Renal cortical epithelial cell (primary cell): ENCODE measurements around the gene COMMD9. TPM values are rescaled to one million over a fixed set of nuclear protein-coding genes. Genes with fewer than 3 reads are reported as not detected.
A peak's percentile ranks its signal among the peaks of the same experiment; 100 is the strongest.
"Not testable (repeated sequence)": the region's sequence is repeated elsewhere in the genome, so short reads cannot be mapped to it uniquely, and the experiment has no call there.

ENCODE experiments used
- DNase-seq: peaks from one replicate; pipeline ENCODE4 v3.0.0-alpha.2; 2011; ENCODE audit warnings: low read depth
- total RNA-seq: library from RNA; depleted of rRNA; stranded (reverse); fragments of >200 nt; gene quantifications from 2 replicates; pipeline ENCODE4 v1.2.3, GENCODE V29; 2014

COMMD9 gene
- total RNA-seq = 37.7 and 57.9 TPM in 2 replicates

DNA sequence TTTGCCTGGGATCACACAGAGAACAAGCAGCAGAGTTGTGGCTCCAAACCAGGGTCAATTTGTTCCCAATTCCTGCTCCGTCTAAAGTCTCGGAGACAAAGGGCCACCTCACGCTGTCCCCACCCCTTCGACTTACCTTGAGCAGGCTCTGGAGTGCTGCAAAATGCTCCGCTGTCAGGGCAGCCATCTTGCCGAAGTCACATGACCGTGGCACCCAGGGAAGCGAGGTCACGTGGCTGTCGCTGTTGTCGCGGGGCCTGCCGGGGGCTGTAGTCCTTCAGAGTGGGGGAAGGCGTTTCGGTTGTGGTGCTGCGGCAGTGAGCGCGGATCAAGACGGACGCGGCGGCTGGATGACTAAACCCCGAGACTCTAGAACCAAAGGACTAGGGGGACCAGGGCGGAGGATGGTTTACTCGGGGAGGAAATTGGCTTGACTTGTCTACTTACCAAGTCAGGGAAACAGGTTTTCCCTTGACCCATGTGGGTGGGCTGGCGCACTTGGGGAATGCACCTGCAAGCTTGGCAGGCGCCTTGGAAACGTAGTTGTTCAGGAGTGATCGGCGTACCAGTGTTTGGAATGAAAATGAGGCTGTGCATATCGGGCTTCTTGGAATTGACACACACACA lies at the start of gene COMMD9:
TSS of gene COMMD9 (minus strand) at position 199 of the 627 bp plus-strand sequence. CDS start at position 187, 12 bp downstream.
- DNase-seq = peak; percentile 87

DNA sequence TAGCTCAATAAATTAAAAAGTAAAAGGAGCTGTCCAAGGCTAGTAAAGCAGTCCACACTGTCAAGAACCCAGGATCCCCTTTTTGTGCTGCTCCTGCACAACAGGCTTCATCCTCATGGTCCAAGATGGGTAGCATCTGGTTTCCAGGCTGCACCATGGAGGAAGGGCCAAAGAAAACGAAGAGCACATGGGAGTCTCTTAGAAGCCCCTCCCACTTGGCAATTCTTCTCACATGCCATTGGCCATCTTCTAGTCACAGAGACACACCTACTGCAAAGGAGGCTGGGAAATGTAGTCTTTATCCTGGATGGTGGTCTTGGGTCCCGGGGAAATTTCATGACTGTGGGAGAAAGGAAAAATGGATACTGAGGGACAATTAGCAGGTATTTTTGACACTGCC lies 44.7 kb upstream of the COMMD9 start:
- no peak for DNase-seq

DNA sequence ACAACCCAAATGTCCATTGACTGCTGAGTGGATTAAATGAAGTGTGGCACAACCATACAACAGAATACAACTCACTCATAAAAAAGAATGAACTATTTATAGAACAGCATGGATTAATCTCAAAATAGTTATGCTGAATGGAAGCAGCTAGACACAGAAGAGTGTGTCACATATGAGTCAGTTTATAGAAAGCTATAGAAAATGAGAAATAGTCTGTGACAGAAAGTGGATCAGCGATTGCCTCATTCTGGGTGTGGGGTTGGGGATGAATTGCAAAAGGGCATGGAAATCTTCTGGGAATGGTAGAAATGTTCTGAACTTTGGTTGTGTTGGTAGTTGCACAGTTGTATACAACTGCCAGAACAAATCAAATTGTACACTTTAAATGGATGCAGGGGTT lies 44.2 kb upstream of the COMMD9 start:
- no peak for DNase-seq

DNA sequence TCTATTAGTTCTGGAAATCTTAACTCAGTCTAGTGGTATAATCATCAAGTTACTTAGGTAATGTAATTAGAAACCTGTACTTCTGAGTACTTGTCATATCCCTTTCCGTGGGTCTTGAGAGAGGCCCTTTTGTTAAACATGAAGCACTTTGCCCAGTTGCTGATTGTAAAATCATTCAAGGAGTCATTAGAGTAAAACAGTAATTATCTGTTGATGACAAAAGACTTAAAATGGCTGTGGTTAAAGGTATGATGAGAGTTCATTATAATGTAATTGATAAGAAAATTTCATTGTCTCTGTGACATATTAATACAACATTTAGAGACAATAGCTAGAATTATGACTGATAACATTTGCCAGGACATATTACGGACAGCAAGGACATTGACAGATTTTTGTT lies 41.2 kb upstream of the COMMD9 start:
- no peak for DNase-seq

DNA sequence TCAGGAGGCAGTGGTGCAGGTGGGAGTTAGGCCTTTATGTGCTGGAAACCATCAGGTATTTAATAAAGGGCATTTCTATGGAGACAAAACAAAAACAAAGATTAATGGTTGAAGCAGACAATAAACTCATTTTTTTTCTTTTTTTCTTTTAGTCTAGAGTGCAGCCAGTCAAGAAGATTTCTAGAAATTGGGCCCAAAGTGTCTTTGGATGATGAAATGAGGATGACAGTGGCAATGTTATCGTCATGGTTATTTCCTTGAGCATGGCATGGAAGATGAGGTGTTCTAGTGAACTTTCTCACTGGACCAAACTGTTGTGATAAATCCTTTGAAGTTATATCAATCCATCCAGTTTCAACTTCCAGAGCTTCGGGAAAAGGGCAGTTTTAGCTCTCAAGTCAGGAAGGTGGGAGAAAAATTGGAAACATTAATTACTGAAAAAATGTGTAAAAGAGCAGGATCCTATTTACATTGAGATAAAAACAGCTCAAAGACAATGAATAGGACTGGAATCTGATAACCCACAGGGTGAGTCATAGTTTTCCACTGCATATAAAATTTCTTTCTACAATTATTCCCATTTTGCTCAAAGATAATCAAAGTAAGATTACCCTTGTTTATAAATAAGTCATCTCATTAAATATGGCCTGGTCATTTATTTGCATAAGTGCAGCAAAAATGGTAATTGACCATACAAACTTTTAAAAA lies 39.9 kb upstream of the COMMD9 start:
- peak; percentile 45 for DNase-seq

DNA sequence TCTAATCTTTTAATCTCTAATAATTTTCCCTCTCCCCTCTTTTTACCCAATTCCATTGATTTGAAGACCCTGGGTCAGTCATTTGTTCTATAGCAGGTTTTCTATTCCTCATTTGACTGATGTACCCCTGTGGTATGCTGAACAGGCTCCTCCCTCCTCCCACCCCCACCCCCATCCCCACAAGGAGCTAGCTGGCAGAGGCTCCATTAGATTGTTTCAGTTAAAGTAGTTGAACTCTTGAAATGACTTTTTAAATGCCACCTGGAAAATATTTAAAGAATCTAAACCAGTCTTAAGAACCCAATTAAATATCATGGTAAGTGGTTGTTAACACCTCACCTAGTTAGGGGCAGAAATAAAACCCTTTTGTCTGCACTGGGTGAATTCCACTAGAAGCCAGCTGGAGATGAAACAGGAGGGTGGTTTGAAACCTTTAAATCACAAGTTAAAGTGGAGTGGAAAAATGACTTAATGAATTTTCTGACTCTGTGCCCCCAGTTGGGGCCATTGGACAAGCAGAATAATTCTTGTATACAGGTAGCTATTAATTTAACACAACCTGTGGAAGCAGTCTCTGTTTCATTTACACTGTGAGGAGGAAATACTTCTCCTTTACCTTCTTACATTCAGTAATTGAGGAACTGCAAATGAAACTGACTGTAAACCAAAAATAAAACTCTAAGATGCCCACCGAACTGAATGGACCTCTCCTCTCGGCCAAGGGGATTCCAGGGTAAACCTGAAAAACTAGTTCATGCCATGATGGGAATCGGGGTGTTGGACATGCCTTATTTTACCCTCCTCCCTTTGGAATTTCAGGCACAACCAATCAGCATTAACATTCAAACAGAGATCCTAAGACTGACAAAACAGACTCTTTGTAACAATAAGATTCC lies 37.5 kb upstream of the COMMD9 start:
- no peak for DNase-seq

DNA sequence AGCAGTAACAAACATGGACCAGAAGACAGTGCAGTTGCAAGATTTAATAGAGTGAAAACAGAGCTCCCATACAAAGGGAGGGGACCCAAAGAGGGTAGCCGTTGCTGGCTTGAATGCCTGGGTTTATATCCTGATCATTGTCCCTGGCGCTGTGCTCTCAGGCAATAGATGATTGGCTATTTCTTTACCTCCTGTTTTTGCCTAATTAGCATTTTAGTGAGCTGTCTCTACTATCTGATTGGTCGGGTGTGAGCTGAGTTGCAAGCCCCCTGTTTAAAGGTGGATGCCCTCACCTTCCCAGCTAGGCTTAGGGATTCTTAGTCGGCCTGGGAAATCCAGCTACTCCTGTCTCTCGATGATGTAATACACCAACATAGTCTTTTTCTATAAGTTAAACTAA lies 36.2 kb upstream of the COMMD9 start:
- not testable (repeated sequence) for DNase-seq

DNA sequence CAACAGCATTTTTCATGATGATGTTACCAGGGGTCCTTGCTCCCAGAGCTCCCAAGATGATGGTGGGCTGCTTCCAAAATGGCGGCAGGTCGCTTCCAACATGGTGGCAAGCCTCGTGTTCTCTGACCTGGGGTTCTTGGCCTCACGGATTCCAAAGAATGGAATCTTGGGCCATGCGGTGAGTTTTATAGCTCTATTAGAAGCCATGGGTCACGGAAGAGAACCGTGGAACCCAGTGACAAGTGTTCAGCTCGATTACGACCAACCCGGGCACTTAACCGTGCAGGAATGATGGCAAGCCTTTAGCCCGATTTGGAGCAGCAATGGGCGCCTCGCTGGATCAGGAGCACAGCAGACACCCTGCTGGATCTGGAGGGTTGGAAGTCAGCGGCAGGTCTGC lies 35.7 kb upstream of the COMMD9 start:
- DNase-seq = not testable (repeated sequence)

DNA sequence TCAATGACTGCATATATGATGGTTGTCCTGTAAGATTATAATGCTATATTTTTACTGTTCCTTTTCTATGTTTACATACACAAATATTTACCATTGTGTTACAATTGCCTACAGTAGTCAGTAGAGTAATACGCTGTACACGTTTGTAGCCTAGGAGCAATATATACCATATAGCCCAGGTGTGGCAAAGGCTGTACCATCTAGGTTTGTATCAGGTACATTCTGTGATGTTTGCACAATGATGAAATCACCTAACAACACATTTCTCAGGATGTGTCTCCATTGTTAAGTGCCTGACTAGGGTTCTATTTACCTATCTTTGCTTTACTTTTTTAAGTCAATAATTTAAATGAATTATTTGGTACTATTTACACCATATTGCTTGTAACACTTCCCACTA lies 28.8 kb upstream of the COMMD9 start:
- DNase-seq = no peak

DNA sequence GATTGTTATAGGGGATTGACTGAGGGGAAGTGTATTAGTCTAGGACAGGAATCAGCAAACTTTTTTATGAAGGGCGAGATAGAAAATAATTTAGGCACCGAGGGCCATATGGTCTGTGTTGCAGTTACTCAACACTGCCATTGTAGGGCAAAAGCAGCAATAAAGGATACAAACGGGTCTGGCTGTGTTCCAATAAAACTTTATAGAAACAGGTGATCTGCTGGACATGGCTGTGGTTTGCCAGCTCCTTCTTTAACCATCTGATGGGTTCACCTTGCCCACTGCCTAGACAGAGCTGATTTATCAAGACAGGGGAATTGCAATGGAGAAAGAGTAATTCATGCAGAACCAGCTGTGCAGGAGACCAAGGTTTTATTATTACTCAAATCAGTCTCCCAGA lies 26.8 kb upstream of the COMMD9 start:
- DNase-seq = no peak

DNA sequence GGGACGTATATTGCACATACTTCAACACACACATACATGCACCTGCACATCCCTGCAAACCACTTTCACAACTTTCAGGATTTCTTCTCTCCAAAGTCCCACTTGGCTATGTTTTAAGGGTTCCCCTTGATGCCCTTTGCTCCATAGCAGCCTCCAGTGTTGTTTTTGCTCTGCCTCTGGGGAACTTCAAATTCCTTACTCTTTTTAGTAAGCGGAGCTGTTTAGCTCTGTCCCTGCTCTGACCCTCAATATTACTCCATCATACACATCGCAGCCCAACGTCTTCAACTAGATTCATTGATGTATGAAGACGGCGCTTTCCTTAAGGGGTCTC lies 25.2 kb upstream of the COMMD9 start:
- no peak for DNase-seq

DNA sequence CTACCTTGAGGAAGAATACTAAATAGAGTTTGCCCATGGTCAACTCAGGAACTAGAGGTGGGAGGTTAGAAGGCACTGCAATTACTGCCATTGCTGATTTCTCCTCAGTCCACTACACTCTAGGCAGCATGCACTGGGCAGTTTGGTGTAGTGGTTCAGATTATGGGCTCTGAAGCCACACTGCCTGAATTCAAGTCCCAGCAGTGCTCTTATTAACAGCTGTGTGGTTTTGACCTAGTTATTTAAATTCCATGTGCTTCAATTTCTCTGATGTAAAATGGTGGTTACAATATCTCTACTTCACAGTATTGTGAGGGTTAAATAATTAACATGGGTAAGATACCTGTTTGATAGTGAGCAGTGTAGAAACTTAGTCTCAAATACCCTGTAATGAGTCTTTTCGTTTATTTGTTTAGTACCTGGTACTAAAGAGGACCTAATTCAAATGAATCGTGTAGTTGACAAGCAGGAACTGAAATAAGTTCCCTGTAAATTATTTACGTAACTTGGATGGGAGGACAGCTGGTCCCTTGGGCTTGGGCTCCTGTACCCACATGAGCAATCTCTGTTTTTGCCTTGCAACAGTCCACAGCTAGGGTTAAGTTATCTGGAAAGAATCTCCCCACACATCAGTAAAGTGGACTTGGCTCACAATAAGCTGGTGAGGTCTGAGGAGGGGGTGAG lies 24.7 kb upstream of the COMMD9 start:
- DNase-seq = peak; percentile 84

DNA sequence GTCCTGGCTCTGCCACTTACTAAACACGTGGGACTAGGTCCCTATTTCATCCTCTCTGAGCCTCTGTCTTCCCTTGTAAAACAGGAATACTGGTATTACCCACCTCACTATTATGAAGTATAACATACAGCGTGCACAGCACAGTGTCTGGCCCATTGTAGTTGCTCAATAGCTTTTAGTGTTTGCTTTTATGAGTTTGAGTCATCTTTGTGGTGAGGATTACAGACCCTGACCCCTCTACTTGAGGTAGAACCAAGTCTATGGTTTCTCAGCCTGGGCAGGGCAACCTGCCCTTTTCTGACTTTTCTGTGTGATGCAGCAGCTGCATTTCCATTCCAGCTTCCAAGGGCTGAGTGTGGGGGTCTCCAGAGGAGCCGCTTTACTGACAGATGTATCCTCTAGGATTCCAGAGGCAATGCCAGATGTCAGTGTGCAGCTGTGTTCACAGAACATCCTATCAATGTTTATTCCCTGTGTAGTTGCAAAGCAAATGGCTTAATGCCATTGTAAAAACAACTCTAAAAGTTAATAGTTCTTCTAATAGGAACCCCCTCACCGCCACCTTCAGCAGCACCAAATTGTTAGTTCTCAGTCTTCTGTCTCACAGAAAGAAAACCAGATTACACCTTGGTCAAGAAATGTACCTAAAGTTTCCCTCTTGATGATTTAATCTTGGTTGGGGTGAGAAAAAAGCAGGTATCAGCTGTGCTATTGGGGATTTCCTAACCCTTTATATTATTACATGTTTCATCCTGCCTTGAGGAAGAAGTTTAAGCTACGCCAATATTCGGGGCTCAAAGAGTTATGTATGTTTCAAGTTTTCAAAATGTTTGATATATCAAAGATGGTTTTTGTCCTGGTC lies 23.6 kb upstream of the COMMD9 start:
- peak; percentile 94 for DNase-seq

DNA sequence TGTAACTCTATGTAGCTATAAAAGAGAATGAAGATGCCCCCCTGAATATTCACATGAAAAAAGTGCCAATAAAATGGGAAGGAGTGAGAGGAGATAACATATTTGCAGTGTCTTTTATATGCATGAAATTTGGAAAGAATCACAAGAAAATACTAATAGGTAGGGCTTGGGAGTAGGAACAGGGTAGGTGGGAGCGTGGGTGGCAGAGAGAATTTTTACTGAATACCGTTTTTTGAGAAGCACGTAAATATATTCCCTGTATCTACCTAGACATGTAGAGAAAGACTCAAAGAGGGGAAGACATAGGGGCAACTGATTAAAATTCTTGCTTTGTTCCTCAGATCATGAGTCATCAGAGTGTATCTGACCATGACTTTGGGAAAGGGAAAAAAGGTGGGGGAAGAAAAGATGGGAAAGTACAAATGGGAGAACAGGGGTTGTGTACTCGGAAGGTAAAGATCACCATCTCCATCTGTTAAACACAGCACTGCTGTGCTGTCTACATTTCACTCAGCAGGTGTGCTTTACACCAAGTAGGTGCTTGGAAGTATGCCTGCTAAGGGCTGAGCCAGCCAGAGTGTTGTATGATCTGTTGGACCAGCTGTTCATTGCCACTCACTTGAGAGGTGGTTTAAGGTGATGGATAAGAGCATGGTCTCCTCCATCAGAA lies 22.8 kb upstream of the COMMD9 start:
- peak; percentile 88 for DNase-seq

DNA sequence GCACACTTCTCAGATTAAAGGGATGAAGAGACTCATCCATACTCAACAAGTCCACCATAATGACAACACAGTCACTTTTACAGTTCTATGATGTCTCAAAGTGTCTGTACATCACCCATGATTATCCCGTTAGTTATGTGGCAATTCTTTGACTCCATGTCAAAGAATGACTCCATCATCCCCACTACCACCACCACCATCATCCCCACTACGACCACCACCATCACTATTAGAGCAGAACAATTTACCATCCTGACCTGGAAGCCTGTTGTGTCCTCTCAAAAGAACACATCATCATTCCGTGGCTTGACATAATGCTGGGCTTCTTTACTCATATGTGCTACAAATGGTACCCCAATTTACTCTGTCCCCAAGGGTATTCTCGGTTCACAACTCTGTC lies 20.6 kb upstream of the COMMD9 start:
- DNase-seq = no peak

DNA sequence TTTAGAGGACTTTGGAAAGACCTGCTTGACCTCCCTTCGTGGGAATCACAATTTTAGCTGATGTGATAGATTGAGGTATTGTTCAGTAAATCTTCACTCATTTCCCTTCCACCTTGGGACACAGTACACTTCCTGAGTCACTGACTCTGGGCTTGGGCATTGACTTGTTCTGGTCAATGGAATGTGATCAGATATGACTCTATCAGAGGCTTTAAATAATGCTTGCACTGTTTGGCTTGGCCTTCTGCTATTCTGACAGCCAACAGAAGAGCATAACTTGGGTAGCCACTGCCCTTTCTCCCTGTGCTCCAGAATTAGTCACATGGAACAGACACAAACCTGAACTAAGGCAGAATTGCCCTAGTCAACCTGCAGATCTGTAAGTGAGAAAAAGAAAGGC lies 19.4 kb upstream of the COMMD9 start:
- peak; percentile 55 for DNase-seq

DNA sequence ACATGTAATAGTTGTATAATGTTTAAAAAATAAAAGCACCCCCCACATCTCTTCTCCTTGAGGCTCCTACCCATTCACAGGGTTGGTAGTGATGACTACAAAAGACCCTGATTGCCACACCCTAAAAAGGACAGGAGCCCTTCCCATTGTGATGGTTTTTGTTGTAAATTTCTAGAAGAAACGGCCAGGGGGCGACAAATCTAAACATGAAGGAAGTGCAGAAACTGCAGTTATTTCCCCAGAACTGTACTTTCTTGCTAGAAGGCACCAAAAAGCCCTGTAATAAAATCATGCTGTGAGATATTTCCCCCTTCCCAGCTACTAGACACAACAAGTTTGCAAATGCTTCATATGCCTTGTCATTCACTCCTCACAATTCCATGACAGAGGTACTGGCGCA lies 17.7 kb upstream of the COMMD9 start:
- DNase-seq = peak; percentile 54

DNA sequence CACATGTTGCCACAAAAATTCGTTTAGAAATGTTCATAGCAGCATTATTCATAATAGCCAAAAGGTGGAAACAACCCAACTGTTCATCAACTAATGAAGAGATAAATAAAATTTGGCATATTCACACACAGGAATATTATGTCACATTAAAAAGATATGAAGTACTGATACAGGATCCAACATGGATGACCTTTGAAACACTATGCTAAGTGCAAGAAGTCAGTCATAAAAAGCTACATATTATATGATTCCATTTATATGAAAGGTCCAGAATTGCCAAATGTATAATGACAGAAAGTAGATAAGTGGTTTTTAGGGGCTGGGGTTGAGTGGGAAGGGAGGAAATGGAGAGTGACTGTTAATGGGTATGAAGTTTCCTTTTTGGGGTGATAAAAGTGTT lies 15.8 kb upstream of the COMMD9 start:
- DNase-seq = no peak

DNA sequence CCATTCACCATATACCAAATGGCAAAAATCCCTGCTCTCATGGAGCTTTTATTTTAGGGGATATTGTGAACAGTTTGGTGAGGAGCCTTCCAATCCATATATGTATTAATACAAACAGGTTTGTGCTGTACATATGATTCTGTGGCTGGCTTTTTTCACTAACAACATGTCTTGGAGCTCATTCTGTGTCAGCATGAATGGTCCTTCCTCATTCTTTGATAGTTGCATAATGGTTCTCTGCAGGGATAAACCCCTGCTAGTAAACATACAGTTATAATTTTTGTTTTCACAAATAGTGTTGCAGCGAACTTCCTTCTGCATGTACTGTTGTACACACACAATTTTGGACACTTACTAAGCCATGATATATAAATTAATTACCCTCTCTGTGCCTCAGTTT lies 15.1 kb upstream of the COMMD9 start:
- peak; percentile 46 for DNase-seq

DNA sequence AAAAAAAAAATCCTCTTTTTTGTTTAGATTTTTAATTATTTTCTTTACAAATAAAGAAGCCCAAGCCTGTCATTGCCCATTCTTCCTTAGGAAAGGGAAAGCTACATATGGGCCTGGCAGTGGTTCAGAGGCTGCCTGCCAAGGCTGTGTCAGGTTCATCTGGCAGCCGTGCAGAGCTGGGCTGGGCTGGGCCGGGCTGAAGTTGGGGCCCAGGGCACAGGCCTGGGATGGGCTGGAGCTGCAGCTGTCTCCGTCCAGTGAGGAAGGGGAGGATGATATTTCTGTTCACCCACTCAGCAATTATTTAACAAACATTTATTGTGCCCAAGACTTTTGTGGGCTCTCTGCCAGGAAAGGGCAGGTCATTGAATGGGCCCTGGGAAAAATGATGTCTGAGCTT lies 11.4 kb upstream of the COMMD9 start:
- DNase-seq = no peak
